ENCODE results near the gene VEPH1.

VEPH1 gene

GRCh38 chr3:157495846-157496245, 7.4 kb downstream of the VEPH1 start:
- ATAC-seq (ENCODE audit: low read depth) (no peak), DNase-seq (ENCODE audit: low spot score) (no peak)
- Histone ChIP-seq H3K36me3 (ENCODE audit: low read depth) (no peaks in the 10 kb centered on the region), H3K27ac (ENCODE audit: poor library complexity, severe bottlenecking) (no peak overlapping the region), H3K9me3 (ENCODE audit: severe bottlenecking) (no peaks in the 10 kb centered on the region), H3K27me3 (ENCODE audit: insufficient read depth, poor library complexity, severe bottlenecking) (no peaks in the 10 kb centered on the region), H3K4me3 (ENCODE audit: severe bottlenecking) (no peak overlapping the region), H3K4me1 (ENCODE audit: insufficient read depth, poor library complexity, severe bottlenecking) (peaks cover 9% of the 10 kb centered on the region)
- TF ChIP-seq CTCF (IDR thresholded peaks at IDR 0.05; ENCODE audit: poor library complexity, severe bottlenecking): no peak

DNA sequence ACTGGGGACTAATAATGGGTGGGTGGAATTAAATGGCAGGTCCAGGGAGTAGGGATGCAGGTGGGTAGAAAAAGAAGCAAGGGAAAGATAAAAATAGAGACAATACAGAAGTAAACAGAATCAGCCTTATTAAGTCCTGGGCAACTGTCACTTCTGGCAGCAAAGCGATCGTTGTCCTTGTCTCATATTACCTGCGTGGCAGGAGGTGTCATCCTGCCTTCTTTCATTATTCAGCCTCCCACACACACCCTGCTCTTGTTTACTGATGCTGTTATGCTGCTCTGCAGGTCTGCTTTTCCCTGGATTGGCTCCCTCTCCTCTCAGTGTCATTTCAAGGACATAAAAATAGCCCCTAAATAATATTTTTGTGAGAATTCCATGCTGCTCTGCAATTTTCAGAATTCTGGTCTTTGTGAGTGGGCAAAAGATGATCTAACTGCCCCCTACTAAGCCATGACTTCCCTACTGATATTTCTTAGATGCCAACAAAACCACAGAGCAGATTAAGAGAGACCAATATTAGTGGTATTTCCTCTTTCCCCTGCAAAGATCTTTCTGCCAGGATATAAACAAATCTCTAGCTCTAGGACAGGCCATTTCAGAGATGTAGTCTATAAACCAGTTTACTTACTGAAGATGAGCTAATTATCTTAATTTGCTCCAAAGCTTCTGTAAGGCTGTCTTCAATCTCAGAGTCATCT, 8.5 kb downstream of the VEPH1 start:
- Histone ChIP-seq H3K4me1 (ENCODE audit: insufficient read depth, poor library complexity, severe bottlenecking) (peaks cover 5% of the 10 kb centered on the region), H3K27ac (ENCODE audit: poor library complexity, severe bottlenecking) (no peak overlapping the region), H3K4me3 (ENCODE audit: severe bottlenecking) (no peak overlapping the region), H3K9me3 (ENCODE audit: severe bottlenecking) (no peaks in the 10 kb centered on the region), H3K36me3 (ENCODE audit: low read depth) (no peaks in the 10 kb centered on the region), H3K27me3 (ENCODE audit: insufficient read depth, poor library complexity, severe bottlenecking) (no peaks in the 10 kb centered on the region)
- TF ChIP-seq CTCF (IDR thresholded peaks at IDR 0.05; ENCODE audit: poor library complexity, severe bottlenecking): no peak
- DNase-seq (ENCODE audit: low spot score) (no peak), ATAC-seq (ENCODE audit: low read depth) (no peak)

- Histone ChIP-seq H3K27ac (ENCODE audit: poor library complexity, severe bottlenecking) (no peak overlapping the region), H3K27me3 (ENCODE audit: insufficient read depth, poor library complexity, severe bottlenecking) (no peaks in the 10 kb centered on the region), H3K36me3 (ENCODE audit: low read depth) (no peaks in the 10 kb centered on the region), H3K4me1 (ENCODE audit: insufficient read depth, poor library complexity, severe bottlenecking) (peaks cover 2% of the 10 kb centered on the region), H3K4me3 (ENCODE audit: severe bottlenecking) (no peak overlapping the region), H3K9me3 (ENCODE audit: severe bottlenecking) (no peaks in the 10 kb centered on the region)
- peak; percentile 87 for TF ChIP-seq CTCF (IDR thresholded peaks at IDR 0.05; ENCODE audit: poor library complexity, severe bottlenecking)
- ATAC-seq (ENCODE audit: low read depth) (no peak; the same call in 2 of the 3 replicates), DNase-seq (ENCODE audit: low spot score) (no peak)
Observed at GRCh38 chr3:157493627-157494550, 9.3 kb downstream of the VEPH1 start.

- ATAC-seq (ENCODE audit: low read depth): no peak
- no peak overlapping the region for H3K27ac ChIP-seq (ENCODE audit: poor library complexity, severe bottlenecking)
- no peaks in the 10 kb centered on the region for H3K9me3 ChIP-seq (ENCODE audit: severe bottlenecking)
- no peak for TF ChIP-seq CTCF (IDR thresholded peaks at IDR 0.05; ENCODE audit: poor library complexity, severe bottlenecking)
- no peaks in the 10 kb centered on the region for H3K27me3 ChIP-seq (ENCODE audit: insufficient read depth, poor library complexity, severe bottlenecking)
- no peaks in the 10 kb centered on the region for H3K4me1 ChIP-seq (ENCODE audit: insufficient read depth, poor library complexity, severe bottlenecking)
- no peak overlapping the region for H3K4me3 ChIP-seq (ENCODE audit: severe bottlenecking)
- DNase-seq (ENCODE audit: low spot score): no peak
- H3K36me3 ChIP-seq (ENCODE audit: low read depth): no peaks in the 10 kb centered on the region
Observed at GRCh38 chr3:157491136-157491535, 12.1 kb downstream of the VEPH1 start.

All from RWPE2 (cell line).